ENCODE results near the gene SLC2A11.

The SLC2A11 gene

GRCh38 chr22:23875801-23876200 lies 18.1 kb downstream of the SLC2A11 start:
- Histone ChIP-seq H2BK12ac (ENCODE audit: low read length) (no peak overlapping the region), H2BK5ac (ENCODE audit: low read depth, low read length, poor library complexity) (no peak overlapping the region), H3K27ac (ENCODE audit: low read depth, low read length) (no peak overlapping the region), H2AK5ac (ENCODE audit: low read length) (no peak overlapping the region), H3K79me2 (ENCODE audit: control insufficient read depth, insufficient read depth, low read length, poor library complexity) (no peaks in the 10 kb centered on the region), H3K14ac (ENCODE audit: low read length) (no peak overlapping the region), H4K8ac (ENCODE audit: low read depth, low read length) (no peak overlapping the region), H3K23ac (ENCODE audit: low read length) (no peak overlapping the region), H2AFZ (ENCODE audit: insufficient read depth, low read length, poor library complexity) (no peak overlapping the region), H4K91ac (ENCODE audit: low read depth, low read length) (no peak overlapping the region), H3K4me3 (ENCODE audit: low read depth, low read length) (no peak overlapping the region), H3K79me1 (ENCODE audit: low read length) (no peaks in the 10 kb centered on the region), H3K4me1 (ENCODE audit: control insufficient read depth in 1 of 2, insufficient read depth in 2 of 2, low read length in 2 of 2) (no peaks in the 10 kb centered on the region), H4K12ac (ENCODE audit: low read depth, low read length) (no peak overlapping the region), H3K9ac (ENCODE audit: low read length) (no peak overlapping the region), H2BK120ac (ENCODE audit: insufficient read depth, low read length, poor library complexity) (no peak overlapping the region), H3K36me3 (ENCODE audit: control insufficient read depth in 1 of 2, insufficient read depth in 2 of 2, low read length in 2 of 2) (peaks cover 3 to 12% of the 10 kb centered on the region in 2 experiments), H3K18ac (ENCODE audit: low read length) (no peak overlapping the region), H3K9me3 (ENCODE audit: insufficient read depth, low read depth, low read length) (no peaks in the 10 kb centered on the region), H3K4me2 (ENCODE audit: low read length) (no peak overlapping the region), H3K27me3 (ENCODE audit: insufficient read depth, low read length) (no peaks in the 10 kb centered on the region), H3K4ac (ENCODE audit: low read depth, low read length) (no peak overlapping the region)
- WGBS (ENCODE audit: extremely low coverage, insufficient coverage, insufficient read length): no CpG with 5 or more reads among the region's 2 CpGs
- no peak for DNase-seq

- Histone ChIP-seq H3K4ac (ENCODE audit: low read depth, low read length) (no peak overlapping the region), H3K4me3 (ENCODE audit: low read depth, low read length) (no peak overlapping the region), H3K79me1 (ENCODE audit: low read length) (no peaks in the 10 kb centered on the region), H2BK12ac (ENCODE audit: low read length) (no peak overlapping the region), H3K4me2 (ENCODE audit: low read length) (no peak overlapping the region), H3K27ac (ENCODE audit: low read depth, low read length) (no peak overlapping the region), H3K79me2 (ENCODE audit: control insufficient read depth, insufficient read depth, low read length, poor library complexity) (no peaks in the 10 kb centered on the region), H4K91ac (ENCODE audit: low read depth, low read length) (no peak overlapping the region), H2AFZ (ENCODE audit: insufficient read depth, low read length, poor library complexity) (no peak overlapping the region), H3K9me3 (ENCODE audit: insufficient read depth, low read depth, low read length) (no peaks in the 10 kb centered on the region), H3K9ac (ENCODE audit: low read length) (no peak overlapping the region), H3K18ac (ENCODE audit: low read length) (no peak overlapping the region), H3K23ac (ENCODE audit: low read length) (no peak overlapping the region), H2AK5ac (ENCODE audit: low read length) (no peak overlapping the region), H2BK120ac (ENCODE audit: insufficient read depth, low read length, poor library complexity) (no peak overlapping the region), H2BK5ac (ENCODE audit: low read depth, low read length, poor library complexity) (no peak overlapping the region), H3K4me1 (ENCODE audit: control insufficient read depth in 1 of 2, insufficient read depth in 2 of 2, low read length in 2 of 2) (no peaks in the 10 kb centered on the region), H3K36me3 (ENCODE audit: control insufficient read depth in 1 of 2, insufficient read depth in 2 of 2, low read length in 2 of 2) (peaks cover 3 to 13% of the 10 kb centered on the region in 2 experiments), H4K8ac (ENCODE audit: low read depth, low read length) (no peak overlapping the region), H4K12ac (ENCODE audit: low read depth, low read length) (no peak overlapping the region), H3K27me3 (ENCODE audit: insufficient read depth, low read length) (no peaks in the 10 kb centered on the region), H3K14ac (ENCODE audit: low read length) (no peak overlapping the region)
- no CpG with 5 or more reads among the region's 8 CpGs for WGBS (ENCODE audit: extremely low coverage, insufficient coverage, insufficient read length)
- DNase-seq: no peak
Observed at GRCh38 chr22:23877566-23877965, 19.9 kb downstream of the SLC2A11 start.

- Histone ChIP-seq H3K23ac (ENCODE audit: low read length) (no peak overlapping the region), H3K4me3 (ENCODE audit: low read depth, low read length) (no peak overlapping the region), H3K4ac (ENCODE audit: low read depth, low read length) (no peak overlapping the region), H3K4me1 (ENCODE audit: control insufficient read depth in 1 of 2, insufficient read depth in 2 of 2, low read length in 2 of 2) (no peaks in the 10 kb centered on the region), H3K79me1 (ENCODE audit: low read length) (no peaks in the 10 kb centered on the region), H3K27ac (ENCODE audit: low read depth, low read length) (no peak overlapping the region), H2AK5ac (ENCODE audit: low read length) (no peak overlapping the region), H3K27me3 (ENCODE audit: insufficient read depth, low read length) (no peaks in the 10 kb centered on the region), H4K8ac (ENCODE audit: low read depth, low read length) (no peak overlapping the region), H2BK5ac (ENCODE audit: low read depth, low read length, poor library complexity) (no peak overlapping the region), H3K14ac (ENCODE audit: low read length) (no peak overlapping the region), H2AFZ (ENCODE audit: insufficient read depth, low read length, poor library complexity) (no peak overlapping the region), H3K9me3 (ENCODE audit: insufficient read depth, low read depth, low read length) (no peaks in the 10 kb centered on the region), H2BK12ac (ENCODE audit: low read length) (no peak overlapping the region), H3K36me3 (ENCODE audit: control insufficient read depth in 1 of 2, insufficient read depth in 2 of 2, low read length in 2 of 2) (peaks cover 3 to 15% of the 10 kb centered on the region in 2 experiments), H3K9ac (ENCODE audit: low read length) (no peak overlapping the region), H4K12ac (ENCODE audit: low read depth, low read length) (no peak overlapping the region), H3K4me2 (ENCODE audit: low read length) (no peak overlapping the region), H3K79me2 (ENCODE audit: control insufficient read depth, insufficient read depth, low read length, poor library complexity) (no peaks in the 10 kb centered on the region), H4K91ac (ENCODE audit: low read depth, low read length) (no peak overlapping the region), H3K18ac (ENCODE audit: low read length) (no peak overlapping the region), H2BK120ac (ENCODE audit: insufficient read depth, low read length, poor library complexity) (no peak overlapping the region)
- no CpG with 5 or more reads among the region's 7 CpGs for WGBS (ENCODE audit: extremely low coverage, insufficient coverage, insufficient read length)
- no peak for DNase-seq
Observed at GRCh38 chr22:23878219-23878618, 20.5 kb downstream of the SLC2A11 start.

- H4K12ac ChIP-seq (ENCODE audit: low read depth, low read length): no peak overlapping the region
- H2AFZ ChIP-seq (ENCODE audit: insufficient read depth, low read length, poor library complexity): no peak overlapping the region
- no peak overlapping the region for H3K14ac ChIP-seq (ENCODE audit: low read length)
- H4K91ac ChIP-seq (ENCODE audit: low read depth, low read length): no peak overlapping the region
- no peaks in the 10 kb centered on the region for H3K79me1 ChIP-seq (ENCODE audit: low read length)
- H2AK5ac ChIP-seq (ENCODE audit: low read length): no peak overlapping the region
- no peaks in the 10 kb centered on the region for H3K9me3 ChIP-seq (ENCODE audit: insufficient read depth, low read depth, low read length)
- H3K4me3 ChIP-seq (ENCODE audit: low read depth, low read length): no peak overlapping the region
- no CpG with 5 or more reads among the region's 20 CpGs for WGBS (ENCODE audit: extremely low coverage, insufficient coverage, insufficient read length)
- H3K9ac ChIP-seq (ENCODE audit: low read length): no peak overlapping the region
- H3K27me3 ChIP-seq (ENCODE audit: insufficient read depth, low read length): no peaks in the 10 kb centered on the region
- H3K4ac ChIP-seq (ENCODE audit: low read depth, low read length): no peak overlapping the region
- H2BK120ac ChIP-seq (ENCODE audit: insufficient read depth, low read length, poor library complexity): no peak overlapping the region
- no peak overlapping the region for H2BK5ac ChIP-seq (ENCODE audit: low read depth, low read length, poor library complexity)
- H3K36me3 ChIP-seq (ENCODE audit: control insufficient read depth in 1 of 2, insufficient read depth in 2 of 2, low read length in 2 of 2): peaks cover 0 to 5% of the 10 kb centered on the region in 2 experiments
- no peak overlapping the region for H3K27ac ChIP-seq (ENCODE audit: low read depth, low read length)
- no peak for DNase-seq
- no peaks in the 10 kb centered on the region for H3K79me2 ChIP-seq (ENCODE audit: control insufficient read depth, insufficient read depth, low read length, poor library complexity)
- H3K23ac ChIP-seq (ENCODE audit: low read length): no peak overlapping the region
- no peak overlapping the region for H2BK12ac ChIP-seq (ENCODE audit: low read length)
- H3K4me1 ChIP-seq (ENCODE audit: control insufficient read depth in 1 of 2, insufficient read depth in 2 of 2, low read length in 2 of 2): no peaks in the 10 kb centered on the region
- no peak overlapping the region for H3K18ac ChIP-seq (ENCODE audit: low read length)
- H3K4me2 ChIP-seq (ENCODE audit: low read length): no peak overlapping the region
- H4K8ac ChIP-seq (ENCODE audit: low read depth, low read length): no peak overlapping the region
Observed at GRCh38 chr22:23882370-23882769, 24.7 kb downstream of the SLC2A11 start.
